ENCODE data around the gene FST. TPM values are rescaled to one million over a fixed set of nuclear protein-coding genes. Genes with fewer than 3 reads are reported as not detected.

FST gene, protein sequence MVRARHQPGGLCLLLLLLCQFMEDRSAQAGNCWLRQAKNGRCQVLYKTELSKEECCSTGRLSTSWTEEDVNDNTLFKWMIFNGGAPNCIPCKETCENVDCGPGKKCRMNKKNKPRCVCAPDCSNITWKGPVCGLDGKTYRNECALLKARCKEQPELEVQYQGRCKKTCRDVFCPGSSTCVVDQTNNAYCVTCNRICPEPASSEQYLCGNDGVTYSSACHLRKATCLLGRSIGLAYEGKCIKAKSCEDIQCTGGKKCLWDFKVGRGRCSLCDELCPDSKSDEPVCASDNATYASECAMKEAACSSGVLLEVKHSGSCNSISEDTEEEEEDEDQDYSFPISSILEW
- 1 to 10 TPM; 2.3 to 3.3 TPM for total RNA-seq
- under 1 TPM; 0.16 to 0.18 TPM for polyA plus RNA-seq

DNA sequence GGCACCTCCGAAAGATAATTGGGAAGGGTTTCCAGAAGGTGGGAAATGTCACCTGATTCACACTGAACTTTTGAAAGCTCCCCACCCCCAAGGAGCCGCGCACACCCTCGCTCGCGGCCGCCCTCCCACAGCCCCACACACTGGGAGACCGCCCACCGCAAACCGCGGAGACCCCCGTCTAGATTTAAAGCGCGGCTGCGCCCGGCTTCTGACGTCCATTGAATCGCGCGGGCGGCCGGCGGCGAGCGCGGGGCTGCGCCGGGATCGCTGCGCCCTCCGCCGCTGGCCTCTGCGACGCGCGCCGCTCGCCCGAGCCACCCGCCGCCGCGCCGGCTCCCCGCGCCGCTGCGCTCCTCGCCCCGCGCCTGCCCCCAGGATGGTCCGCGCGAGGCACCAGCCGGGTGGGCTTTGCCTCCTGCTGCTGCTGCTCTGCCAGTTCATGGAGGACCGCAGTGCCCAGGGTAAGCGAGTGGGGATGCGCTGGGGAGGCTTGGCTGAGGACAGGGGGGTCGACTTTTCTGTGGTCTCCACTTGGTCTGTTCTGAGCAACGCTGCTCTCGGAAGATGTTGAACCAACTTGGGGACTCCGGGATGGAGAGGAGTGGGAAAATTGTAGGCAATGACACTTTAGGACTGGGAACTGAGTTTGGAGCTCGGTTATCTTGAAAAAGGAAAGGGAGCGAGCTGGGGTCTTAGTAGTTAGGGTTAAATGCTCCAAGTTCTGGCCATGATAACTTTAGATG, at the start of gene FST:
TSS of gene FST (plus strand) at position 214 of the 743 bp plus-strand sequence. CDS start at position 377, 163 bp downstream.
- Mint-ChIP-seq H3K4me1 (peaks cover 17 to 50% (median 31%) of the 10 kb centered on the region in 4 donors), H3K36me3 (peaks cover 0 to 3% of the 10 kb centered on the region in 2 donors), H3K9me3 (no peaks in the 10 kb centered on the region), H3K27me3 (peaks cover 34 to 39% of the 10 kb centered on the region in 2 donors), H3K27ac (peak within 1 kb of the TSS in 5 of 7 donors; percentile 11 to 84 (median 47)), H3K4me3 (peak within 1 kb of the TSS; percentile 88 to 97 (median 92))
- Histone ChIP-seq H3K4me3 (ENCODE audit: low read length in 2 of 2) (peak within 1 kb of the TSS; percentile 39 to 57), H3K27ac (ENCODE audit: low read depth, low read length) (no peak within 1 kb of the TSS), H3K4me1 (ENCODE audit: insufficient read depth, low read length) (peaks cover 34% of the 10 kb centered on the region), H3K27me3 (ENCODE audit: insufficient read depth, low read length) (peaks cover 25% of the 10 kb centered on the region), H3K36me3 (ENCODE audit: insufficient read depth, low read length) (no peaks in the 10 kb centered on the region), H3K9me3 (ENCODE audit: control insufficient read depth in 1 of 2, low read length in 2 of 2) (no peaks in the 10 kb centered on the region)
- ChIA-PET POLR2A (ENCODE audit: partially characterized antibody) (no interaction called here), CTCF (ENCODE audit: partially characterized antibody) (interaction anchor here (0.6 to 1.0 kb wide), 4 partner anchors 80 to 749 kb away, joined by 3 read pairs; partner anchors contain the start of gene NDUFS4)
- intact Hi-C loops (cut with micrococcal nuclease): loop anchor here (5.0 kb wide), 2 partner anchors 82 to 538 kb away; partner anchors contain the start of gene NDUFS4
- DNase-seq: peak in 3 of 5 donors; percentile 7 to 16 (median 9)

DNA sequence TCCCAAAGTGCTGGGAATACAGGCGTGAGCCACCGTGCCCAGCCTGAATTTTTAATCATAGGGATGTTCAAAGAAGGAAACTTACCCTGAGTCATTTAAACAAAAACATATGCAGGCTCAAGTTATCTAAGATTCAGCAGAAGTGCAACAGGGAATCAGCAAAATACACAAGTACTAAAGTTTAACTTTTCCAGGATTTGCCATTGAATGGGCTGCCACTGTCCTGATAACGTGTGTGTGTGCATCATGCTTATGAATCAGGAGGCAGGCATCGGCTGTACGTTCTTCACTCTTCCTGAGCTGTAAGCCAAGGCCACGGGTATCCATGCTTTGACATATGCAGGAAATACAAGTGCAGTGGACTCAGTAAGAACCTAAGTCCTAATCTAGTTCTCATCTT, 48.8 kb upstream of the FST start:
- Mint-ChIP-seq H3K4me1 (no peaks in the 10 kb centered on the region), H3K27me3 (peaks cover 5% of the 10 kb centered on the region in 2 donors), H3K4me3 (no peak overlapping the region), H3K27ac (no peak overlapping the region), H3K9me3 (no peaks in the 10 kb centered on the region), H3K36me3 (no peaks in the 10 kb centered on the region)
- H3K27me3 ChIP-seq (ENCODE audit: insufficient read depth, low read length): no peaks in the 10 kb centered on the region
- H3K4me3 ChIP-seq (ENCODE audit: low read length in 2 of 2): no peak overlapping the region
- intact Hi-C loops (cut with micrococcal nuclease): no loop called here
- H3K27ac ChIP-seq (ENCODE audit: low read depth, low read length): no peak overlapping the region
- ChIA-PET POLR2A (ENCODE audit: partially characterized antibody) (no interaction called here), CTCF (ENCODE audit: partially characterized antibody) (no interaction called here)
- DNase-seq: no peak
- no peaks in the 10 kb centered on the region for H3K9me3 ChIP-seq (ENCODE audit: control insufficient read depth in 1 of 2, low read length in 2 of 2)
- H3K36me3 ChIP-seq (ENCODE audit: insufficient read depth, low read length): no peaks in the 10 kb centered on the region
- H3K4me1 ChIP-seq (ENCODE audit: insufficient read depth, low read length): no peaks in the 10 kb centered on the region

DNA sequence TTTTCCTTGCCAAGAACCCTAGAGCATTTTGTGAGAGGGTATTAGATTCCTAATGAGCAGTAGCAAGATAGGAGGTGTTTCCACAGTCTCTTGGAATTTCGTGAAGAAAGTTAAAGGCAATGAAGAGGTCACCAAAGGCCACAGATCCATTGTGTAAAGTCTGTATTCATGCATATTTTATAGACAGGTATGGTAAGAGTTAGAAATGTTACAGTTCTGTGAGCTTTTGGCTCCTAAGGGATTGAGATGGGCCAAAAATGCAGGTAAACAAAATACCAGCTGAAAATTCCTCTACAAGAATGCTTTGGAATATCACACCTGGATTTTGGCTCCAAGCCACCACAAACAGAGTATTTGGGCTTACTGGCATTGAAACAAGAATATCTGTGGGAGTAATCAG, 47.4 kb upstream of the FST start:
- no peaks in the 10 kb centered on the region for H3K4me1 ChIP-seq (ENCODE audit: insufficient read depth, low read length)
- DNase-seq: no peak
- ChIA-PET CTCF (ENCODE audit: partially characterized antibody) (no interaction called here), POLR2A (ENCODE audit: partially characterized antibody) (no interaction called here)
- no peak overlapping the region for H3K4me3 ChIP-seq (ENCODE audit: low read length in 2 of 2)
- Mint-ChIP-seq H3K4me1 (no peaks in the 10 kb centered on the region), H3K9me3 (no peaks in the 10 kb centered on the region), H3K36me3 (no peaks in the 10 kb centered on the region), H3K27me3 (peaks cover 5 to 6% of the 10 kb centered on the region in 2 donors), H3K4me3 (no peak overlapping the region), H3K27ac (no peak overlapping the region)
- H3K36me3 ChIP-seq (ENCODE audit: insufficient read depth, low read length): no peaks in the 10 kb centered on the region
- H3K27ac ChIP-seq (ENCODE audit: low read depth, low read length): no peak overlapping the region
- H3K9me3 ChIP-seq (ENCODE audit: control insufficient read depth in 1 of 2, low read length in 2 of 2): no peaks in the 10 kb centered on the region
- no peaks in the 10 kb centered on the region for H3K27me3 ChIP-seq (ENCODE audit: insufficient read depth, low read length)
- intact Hi-C loops (cut with micrococcal nuclease): no loop called here

DNA sequence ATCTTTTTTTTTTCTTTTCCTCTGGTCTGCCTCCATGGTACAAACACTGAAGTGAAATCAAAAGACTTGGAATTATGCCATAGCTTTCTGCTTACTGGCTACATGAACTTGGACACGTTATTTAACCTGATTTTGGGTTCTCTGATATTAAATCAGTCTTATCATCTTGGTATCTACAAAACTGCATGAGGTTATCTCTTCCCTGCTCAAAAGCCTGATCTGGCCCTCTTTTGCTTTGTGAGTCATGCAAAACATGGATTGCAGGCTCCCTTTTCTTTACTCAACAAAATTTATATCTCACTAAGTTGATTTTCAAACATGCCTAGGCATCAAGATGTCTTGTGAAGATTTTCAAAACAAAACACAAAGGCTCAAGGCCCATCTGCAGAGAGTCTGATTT, 45.9 kb upstream of the FST start:
- no peak overlapping the region for H3K27ac Mint-ChIP-seq
- no peak overlapping the region for H3K4me3 Mint-ChIP-seq
- no peak overlapping the region for H3K4me3 ChIP-seq (ENCODE audit: low read length in 2 of 2)
- no peaks in the 10 kb centered on the region for H3K27me3 ChIP-seq (ENCODE audit: insufficient read depth, low read length)
- ChIA-PET POLR2A (ENCODE audit: partially characterized antibody) (no interaction called here), CTCF (ENCODE audit: partially characterized antibody) (no interaction called here)
- peaks cover 5 to 8% of the 10 kb centered on the region in 2 donors for H3K27me3 Mint-ChIP-seq
- no peaks in the 10 kb centered on the region for H3K4me1 Mint-ChIP-seq
- H3K9me3 Mint-ChIP-seq: no peaks in the 10 kb centered on the region
- H3K4me1 ChIP-seq (ENCODE audit: insufficient read depth, low read length): no peaks in the 10 kb centered on the region
- no peaks in the 10 kb centered on the region for H3K36me3 Mint-ChIP-seq
- no peak for DNase-seq
- intact Hi-C loops (cut with micrococcal nuclease): no loop called here
- H3K27ac ChIP-seq (ENCODE audit: low read depth, low read length): no peak overlapping the region
- H3K9me3 ChIP-seq (ENCODE audit: control insufficient read depth in 1 of 2, low read length in 2 of 2): no peaks in the 10 kb centered on the region
- H3K36me3 ChIP-seq (ENCODE audit: insufficient read depth, low read length): no peaks in the 10 kb centered on the region

DNA sequence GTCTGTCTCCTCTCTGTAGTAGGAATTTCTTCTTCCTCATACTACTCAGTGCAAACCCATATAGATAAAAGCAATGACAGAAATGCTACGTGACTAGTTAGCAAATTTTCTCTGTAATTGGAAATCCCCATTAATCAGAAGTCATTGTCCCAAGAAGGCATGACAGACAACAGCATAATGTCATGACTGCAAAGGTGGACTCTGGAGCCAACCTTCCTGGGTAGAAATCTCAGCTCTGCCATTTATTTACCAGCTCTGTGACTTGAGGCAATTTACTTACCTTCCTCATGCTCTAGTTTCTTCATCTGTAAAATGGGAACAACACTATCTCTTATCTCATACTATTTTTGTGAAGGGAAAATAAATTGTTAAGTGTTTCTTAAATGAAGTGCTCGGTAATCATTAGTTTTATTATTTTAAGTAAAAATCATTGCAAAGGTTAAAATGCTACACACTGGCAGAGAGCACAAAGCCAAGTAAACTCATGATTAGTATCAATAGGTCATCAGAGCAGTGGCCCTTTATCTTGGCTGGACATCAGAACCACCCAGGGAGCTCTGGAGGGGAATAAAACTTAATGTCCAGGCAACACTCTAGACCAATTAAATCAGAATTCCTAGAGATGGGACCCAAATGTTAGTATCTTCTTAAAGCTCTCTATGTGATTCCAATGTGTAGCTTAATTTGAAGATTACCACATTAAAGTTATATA, 43.8 kb upstream of the FST start:
- Histone ChIP-seq H3K36me3 (ENCODE audit: insufficient read depth, low read length) (no peaks in the 10 kb centered on the region), H3K27ac (ENCODE audit: low read depth, low read length) (no peak overlapping the region), H3K9me3 (ENCODE audit: control insufficient read depth in 1 of 2, low read length in 2 of 2) (no peaks in the 10 kb centered on the region), H3K27me3 (ENCODE audit: insufficient read depth, low read length) (no peaks in the 10 kb centered on the region), H3K4me1 (ENCODE audit: insufficient read depth, low read length) (no peaks in the 10 kb centered on the region), H3K4me3 (ENCODE audit: low read length in 2 of 2) (no peak overlapping the region)
- CTCF ChIA-PET (ENCODE audit: partially characterized antibody): interaction anchor here (1.1 kb wide), 1 partner anchor 11 kb away, joined by 3 read pairs; no protein-coding TSS in a partner anchor
- H3K27me3 Mint-ChIP-seq: peaks cover 0 to 8% of the 10 kb centered on the region in 2 donors
- intact Hi-C loops (cut with micrococcal nuclease): no loop called here
- no peaks in the 10 kb centered on the region for H3K4me1 Mint-ChIP-seq
- POLR2A ChIA-PET (ENCODE audit: partially characterized antibody): no interaction called here
- no peak for DNase-seq
- no peaks in the 10 kb centered on the region for H3K9me3 Mint-ChIP-seq
- H3K4me3 Mint-ChIP-seq: no peak overlapping the region
- H3K27ac Mint-ChIP-seq: no peak overlapping the region
- H3K36me3 Mint-ChIP-seq: no peaks in the 10 kb centered on the region

DNA sequence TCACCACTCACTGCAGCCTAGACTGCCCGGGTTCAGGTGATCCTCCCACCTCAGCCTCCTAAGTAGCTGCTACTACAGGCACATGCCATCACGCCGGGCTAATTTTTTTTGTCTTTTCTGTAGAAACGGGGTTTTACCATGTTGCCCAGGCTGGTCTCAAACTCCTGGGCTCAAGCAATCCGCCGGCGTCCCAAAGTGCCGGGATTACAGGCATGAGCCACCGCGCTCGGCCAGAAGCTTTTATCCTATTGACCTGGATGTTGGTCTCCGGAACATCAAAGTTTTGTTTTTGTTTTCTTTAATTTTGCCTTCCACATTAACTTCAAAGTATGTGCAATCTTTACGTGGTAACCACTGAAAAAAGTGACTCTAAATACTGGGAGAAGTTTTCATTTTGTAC, 42.4 kb upstream of the FST start:
- H3K27me3 ChIP-seq (ENCODE audit: insufficient read depth, low read length): no peaks in the 10 kb centered on the region
- H3K4me1 ChIP-seq (ENCODE audit: insufficient read depth, low read length): no peaks in the 10 kb centered on the region
- no peak overlapping the region for H3K4me3 ChIP-seq (ENCODE audit: low read length in 2 of 2)
- Mint-ChIP-seq H3K9me3 (peaks cover 0 to 3% (median 0%) of the 10 kb centered on the region in 8 donors), H3K27me3 (peaks cover 3 to 8% of the 10 kb centered on the region in 2 donors), H3K36me3 (no peaks in the 10 kb centered on the region), H3K4me1 (no peaks in the 10 kb centered on the region), H3K4me3 (no peak overlapping the region), H3K27ac (no peak overlapping the region)
- CTCF ChIA-PET (ENCODE audit: partially characterized antibody): no interaction called here
- POLR2A ChIA-PET (ENCODE audit: partially characterized antibody): no interaction called here
- H3K27ac ChIP-seq (ENCODE audit: low read depth, low read length): no peak overlapping the region
- DNase-seq: no peak
- intact Hi-C loops (cut with micrococcal nuclease): no loop called here
- H3K36me3 ChIP-seq (ENCODE audit: insufficient read depth, low read length): no peaks in the 10 kb centered on the region
- H3K9me3 ChIP-seq (ENCODE audit: control insufficient read depth in 1 of 2, low read length in 2 of 2): no peaks in the 10 kb centered on the region

Measured in CD4-positive, alpha-beta memory T cell (primary cell).